Right lobe of liver (tissue), 6 donors: ENCODE measurements around the gene RIT2. TPM values are rescaled to one million over a fixed set of nuclear protein-coding genes. Genes with fewer than 3 reads are reported as not detected.
A peak's percentile ranks its signal among the peaks of the same experiment; 100 is the strongest.

Source experiments
- ATAC-seq, 4 donors: fragments of 200-7000 bp; cut with Tn5 transposase; one replicate each; pipeline ENCODE4 v1.9.1; 2020; ENCODE audit warnings: mild to moderate bottlenecking in 4 of 4, moderate library complexity in 4 of 4
- DNase-seq, 3 donors: peaks; one replicate each; pipeline ENCODE4 v3.0.0-alpha.2; 2020
- H3K27ac ChIP-seq, 3 donors: fragments of 200-600 bp; one replicate each; pipeline ENCODE4 v1.8.0; 2022
- H3K27me3 ChIP-seq, 2 donors: fragments of 200-600 bp; one replicate each; pipeline ENCODE4 v1.8.0; 2022
- H3K36me3 ChIP-seq, 4 donors: fragments of 200-600 bp; sonication (generic) in 1 of 4; one replicate each; pipeline versions ENCODE4 v1.5.1 to v1.8.0; 2017 to 2022; ENCODE audit warnings: control low read depth in 1 of 4
- H3K4me1 ChIP-seq, 4 donors: fragments of 200-600 bp; sonication (generic) in 1 of 4; one replicate each; pipeline versions ENCODE4 v1.5.1 to v1.8.0; 2017 to 2022; ENCODE audit warnings: control low read depth in 1 of 4
- H3K4me3 ChIP-seq, 3 donors: fragments of 200-600 bp; one replicate each; pipeline ENCODE4 v1.8.0; 2022
- H3K9me3 ChIP-seq, 4 donors: fragments of 200-600 bp; sonication (generic) in 1 of 4; one replicate each; pipeline versions ENCODE4 v1.5.1 to v1.8.0; 2017 to 2022; ENCODE audit warnings: control low read depth in 1 of 4
- CTCF ChIP-seq, 4 donors: fragments of 200-600 bp in 3 of 4; fragments of 450-650 bp in 1 of 4; IDR thresholded peaks; one replicate each; pipeline versions ENCODE4 v1.5.1 to v1.8.0; 2016 to 2022; ENCODE audit warnings: antibody characterized with exemption in 4 of 4, mild to moderate bottlenecking in 2 of 4
- POLR2A ChIP-seq: fragments of 450-650 bp; IDR thresholded peaks from one replicate; pipeline ENCODE4 v1.6.1; 2017; ENCODE audit warnings: antibody characterized with exemption, mild to moderate bottlenecking
- WGBS: methylation state at CpG from one replicate; pipeline ENCODE4 v1.1.6; 2018; ENCODE audit warnings: low coverage, low lambda C conversion rate; ENCODE audit not compliant: insufficient coverage; ENCODE audit errors: missing lambda C conversion rate; 5-methylcytosine and 5-hydroxymethylcytosine counted together
- intact Hi-C, 2 donors: fragments of 100-400 bp; cut with DNase I; formaldehyde crosslinking; loops; one replicate each; pipeline versions ENCODE4 v1.11.2 to v1.14.1; 2022
- total RNA-seq, 6 experiments: library from RNA; depleted of rRNA in 2 of 6; stranded (reverse); fragments of >200 nt in 2 of 6; fragmentation: NEBNext Ultra II Directional in 3 of 6; extraction: Animal tissue kit (Norgen Biotek cat#: 25700) in 3 of 6; gene quantifications; one replicate each; pipeline versions ENCODE4 v1.1.0 to v1.2.4, GENCODE V29; 2016 to 2023
- donor health status: DM: no; HTN: yes; CAD: no.
- donor health status: DM: no; HTN: no; CAD: no.
- donor health status: DM: no; HTN: no; CAD: no.
- donor health status: DM: no; HTN: yes; CAD: no.
- donor health status: DM: no; HTN: yes; CAD: no.

RIT2 gene
- total RNA-seq, 6 experiments from 2014 or later = not detected

- TF ChIP-seq CTCF (IDR thresholded peaks at IDR 0.05) (no peak), POLR2A (no peak)
- intact Hi-C loops = no loop called here
- H3K36me3 ChIP-seq = no peaks in the 10 kb centered on the region
- H3K4me1 ChIP-seq = no peaks in the 10 kb centered on the region
- WGBS = 95% methylated on average over 1 of the region's 1 CpG
- ATAC-seq (no peak), DNase-seq (no peak)
- no peak overlapping the region for H3K27ac ChIP-seq
- H3K27me3 ChIP-seq = no peaks in the 10 kb centered on the region
- H3K9me3 ChIP-seq = no peaks in the 10 kb centered on the region
- H3K4me3 ChIP-seq = no peak overlapping the region
Measured at GRCh38 chr18:43073771-43074170, 41.7 kb downstream of the RIT2 start.

GRCh38 chr18:43068781-43069180 is 46.7 kb downstream of the RIT2 start:
- WGBS = 38% methylated on average over 4 of the region's 4 CpGs

GRCh38 chr18:43067570-43067969 is 47.9 kb downstream of the RIT2 start:
- ATAC-seq = no peak
- no peaks in the 10 kb centered on the region for H3K9me3 ChIP-seq
- 57% methylated on average over 1 of the region's 1 CpG for WGBS

More at GRCh38 chr18:43068781-43069180, 46.7 kb downstream of the RIT2 start:
- Histone ChIP-seq H3K27me3 (no peaks in the 10 kb centered on the region), H3K4me1 (no peaks in the 10 kb centered on the region), H3K27ac (no peak overlapping the region), H3K36me3 (no peaks in the 10 kb centered on the region), H3K4me3 (no peak overlapping the region), H3K9me3 (no peaks in the 10 kb centered on the region)
- ATAC-seq = no peak
- intact Hi-C loops = no loop called here
- TF ChIP-seq CTCF (IDR thresholded peaks at IDR 0.05) (no peak), POLR2A (no peak)
- DNase-seq = no peak

GRCh38 chr18:43061816-43062215 is 53.7 kb downstream of the RIT2 start:
- H3K27ac ChIP-seq = no peak overlapping the region
- H3K27me3 ChIP-seq = no peaks in the 10 kb centered on the region
- H3K9me3 ChIP-seq = no peaks in the 10 kb centered on the region
- no peak for DNase-seq
- intact Hi-C loops = no loop called here
- ATAC-seq = no peak
- TF ChIP-seq CTCF (IDR thresholded peaks at IDR 0.05) = no peak
- TF ChIP-seq POLR2A = no peak
- no peaks in the 10 kb centered on the region for H3K4me1 ChIP-seq
- H3K36me3 ChIP-seq = no peaks in the 10 kb centered on the region
- 70% methylated on average over 6 of the region's 6 CpGs for WGBS
- H3K4me3 ChIP-seq = no peak overlapping the region

More at GRCh38 chr18:43067570-43067969, 47.9 kb downstream of the RIT2 start:
- DNase-seq = no peak
- TF ChIP-seq POLR2A (no peak), CTCF (IDR thresholded peaks at IDR 0.05) (no peak)
- Histone ChIP-seq H3K27ac (no peak overlapping the region), H3K4me1 (no peaks in the 10 kb centered on the region), H3K27me3 (no peaks in the 10 kb centered on the region), H3K4me3 (no peak overlapping the region), H3K36me3 (no peaks in the 10 kb centered on the region)
- intact Hi-C loops = no loop called here

GRCh38 chr18:43061318-43061717 is 54.2 kb downstream of the RIT2 start:
- 64% methylated on average over 4 of the region's 4 CpGs for WGBS
- ATAC-seq (peak in 3 of 4 donors; percentile 15 to 64 (median 61)), DNase-seq (no peak)
- H3K4me1 ChIP-seq = no peaks in the 10 kb centered on the region
- no peaks in the 10 kb centered on the region for H3K9me3 ChIP-seq
- no peaks in the 10 kb centered on the region for H3K36me3 ChIP-seq
- H3K27ac ChIP-seq = no peak overlapping the region
- no peak overlapping the region for H3K4me3 ChIP-seq
- intact Hi-C loops = no loop called here
- no peaks in the 10 kb centered on the region for H3K27me3 ChIP-seq
- TF ChIP-seq POLR2A (no peak), CTCF (IDR thresholded peaks at IDR 0.05) (no peak)
